Heart left ventricle (tissue), 13 donors: ENCODE measurements around the gene SCARF1.

Source experiments
- CTCF ChIP-seq, 12 donors: fragments of 200-600 bp; sonication (generic) in 4 of 12; IDR thresholded peaks; one replicate each; pipeline versions ENCODE4 v1.5.0 to v1.8.0; 2018 to 2022; ENCODE audit warnings: antibody characterized with exemption in 12 of 12, mild to moderate bottlenecking in 5 of 12
- POLR2A ChIP-seq, 2 donors: fragments of 450-650 bp; IDR thresholded peaks; one replicate each; pipeline ENCODE4 v1.6.1; 2017; ENCODE audit warnings: antibody characterized with exemption in 2 of 2, mild to moderate bottlenecking in 2 of 2, moderate library complexity in 2 of 2
- donor health status: ischemic (EF 13 %, LVEDD 7.1; RV severe dilation, severe dysfunction).
- donor health status: DM: no; HTN: yes; CAD: no.
- donor health status: DM: no; HTN: no; CAD: no.
- donor health status: ischemic (EF 25% LVEDD 6.9; RV normal size, moderate dysfunction).
- donor health status: ischemic (EF 25% LVEDD 5.7; RV mildly dilated, moderate dysfunction).
- donor health status: ischemic (EF 35%, LVEDD 5.7; RV mildly dilated, moderate dysfunction).
- donor health status: nonischemic (EF 11% LVEDD 7.7; RV severe dilation, severe dysfunction).
- donor health status: DM: yes; HTN: yes; CAD: no.
- donor health status: PGD.
- donor health status: ischemic (EF 29% LVEDD 5.4; RV normal size, mild dysfunction).
- donor health status: nonischemic (EF 23%, LVEDD 6.1; RV moderate dilation, normal function).

GRCh38 chr17:1601571-1601970 is 44.0 kb downstream of the SCARF1 start:
- TF ChIP-seq CTCF (IDR thresholded peaks at IDR 0.05) = no peak
- TF ChIP-seq POLR2A (IDR thresholded peaks at IDR 0.05) = no peak
